Stimulated activated CD4-positive, alpha-beta T cell treated with anti-CD3 and anti-CD28 coated beads, Interleukin-2, amount 100 ng/mL, for 48 hours (primary cell): ENCODE measurements around the gene ZNF574.

ENCODE experiments used
- DNase-seq, 2 donors: peaks; one replicate each; pipeline ENCODE4 v3.0.0-alpha.2; 2020

The ZNF574 gene

GRCh38 chr19:42130254-42130573, 54.2 kb downstream of the ZNF574 start:
- no peak for DNase-seq
